Activated CD4-positive, CD25-positive, alpha-beta regulatory T cell treated with anti-CD3 and anti-CD28 coated beads, Interleukin-2, amount 50 U/mL, for 16 hours (primary cell): ENCODE data around the gene PRDM4.

Source experiments
- DNase-seq: peaks from one replicate; pipeline ENCODE4 v3.0.0-alpha.2; 2020; ENCODE audit warnings: low read depth, low spot score

PRDM4 gene

GRCh38 chr12:107760809-107761501 is at the start of gene PRDM4:
TSS of gene PRDM4 (minus strand) at chr12:107761137. CDS start at chr12:107760515, 622 bp downstream.
- peak; percentile 78 for DNase-seq

- DNase-seq = no peak
These were observed 46.7 kb upstream of the PRDM4 start for GRCh38 chr12:107807471-107808150.

- DNase-seq = no peak
These were observed 44.7 kb upstream of the PRDM4 start for GRCh38 chr12:107805488-107806180.

GRCh38 chr12:107803092-107803491 is 42.2 kb upstream of the PRDM4 start:
- DNase-seq = no peak

GRCh38 chr12:107801150-107801549 is 40.2 kb upstream of the PRDM4 start:
- DNase-seq = no peak

GRCh38 chr12:107798580-107798979 is 37.6 kb upstream of the PRDM4 start:
- no peak for DNase-seq

GRCh38 chr12:107794451-107794850 is 33.5 kb upstream of the PRDM4 start:
- DNase-seq = no peak

GRCh38 chr12:107791465-107792089 is 30.6 kb upstream of the PRDM4 start:
- no peak for DNase-seq

- DNase-seq = no peak
These were observed 27.9 kb upstream of the PRDM4 start for GRCh38 chr12:107788690-107789458.

- no peak for DNase-seq
These were observed 27.3 kb upstream of the PRDM4 start for GRCh38 chr12:107788281-107788680.

- no peak for DNase-seq
These were observed 22.8 kb upstream of the PRDM4 start for GRCh38 chr12:107783406-107784376.

- DNase-seq = no peak
These were observed 21.1 kb upstream of the PRDM4 start for GRCh38 chr12:107782067-107782466.

GRCh38 chr12:107780298-107780697 is 19.4 kb upstream of the PRDM4 start:
- no peak for DNase-seq

GRCh38 chr12:107779077-107779831 is 18.3 kb upstream of the PRDM4 start:
- no peak for DNase-seq

GRCh38 chr12:107778383-107779025 is 17.6 kb upstream of the PRDM4 start:
- no peak for DNase-seq

- no peak for DNase-seq
These were observed 15.2 kb upstream of the PRDM4 start for GRCh38 chr12:107776171-107776570.

GRCh38 chr12:107775093-107775721 is 14.3 kb upstream of the PRDM4 start:
- no peak for DNase-seq

GRCh38 chr12:107774349-107775029 is 13.6 kb upstream of the PRDM4 start, which contains the start of gene ASCL4:
TSS of gene ASCL4 (plus strand) at chr12:107774704. CDS start at chr12:107775219, 515 bp downstream.
- DNase-seq = no peak
